Retinal pigment epithelial cell (primary cell): ENCODE data around the gene OSGEP.

Experiments used
- DNase-seq: peaks from one replicate; pipeline ENCODE4 v3.0.0-alpha.2; 2010; ENCODE audit warnings: low read depth
- H3K4me3 ChIP-seq: 2 replicates; pipeline ENCODE4 v1.5.1; 2011; ENCODE audit warnings: mild to moderate bottlenecking, low read length, control low read depth, moderate library complexity
- TF ChIP-seq, protein P1 (sequence below): conservative IDR thresholded peaks from 2 replicates; pipeline ENCODE4 v1.5.1; 2011; ENCODE audit warnings: low read depth, low read length, control low read depth, inconsistent platforms

OSGEP gene

DNA sequence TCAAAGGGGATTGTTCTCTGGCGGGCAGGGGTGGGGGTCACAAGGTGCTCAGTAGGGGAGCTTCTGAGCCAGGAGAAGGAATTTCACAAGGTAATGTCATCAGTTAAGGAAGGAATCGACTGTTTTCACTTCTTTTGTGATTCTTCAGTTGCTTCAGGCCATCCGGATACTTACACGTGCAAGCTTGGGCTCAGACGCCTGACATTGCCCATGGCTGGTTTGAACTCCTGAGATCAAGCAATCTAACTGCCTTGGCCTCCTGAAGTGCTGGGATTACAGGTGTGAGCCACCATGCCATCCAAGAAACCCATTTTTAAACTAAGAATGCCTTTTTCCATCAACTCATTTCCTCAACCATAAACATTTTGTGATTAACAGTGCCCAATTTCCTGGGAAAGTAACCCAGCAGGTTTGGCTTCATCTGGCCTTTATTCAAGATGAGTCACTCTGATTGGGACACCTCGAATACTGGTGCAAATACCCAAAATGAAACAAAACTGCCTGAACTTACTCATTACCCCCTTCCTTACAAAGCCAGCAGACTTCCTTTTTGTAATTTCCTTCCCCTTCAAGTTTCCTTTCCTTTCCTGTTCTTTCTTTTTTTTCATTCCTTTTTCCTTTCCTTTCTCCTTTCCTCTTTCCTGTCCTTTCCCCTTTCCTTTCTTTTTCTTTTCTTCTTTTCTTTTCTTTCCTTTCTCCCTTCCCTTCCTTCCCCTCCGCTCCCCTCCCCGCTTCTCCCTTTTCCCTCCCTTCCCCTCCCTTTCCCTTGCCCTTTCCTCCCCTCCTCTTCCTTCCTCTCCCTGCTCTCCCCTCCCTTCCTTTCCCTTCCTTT is 40.5 kb upstream of the OSGEP start:
- TF ChIP-seq, protein P1, sequence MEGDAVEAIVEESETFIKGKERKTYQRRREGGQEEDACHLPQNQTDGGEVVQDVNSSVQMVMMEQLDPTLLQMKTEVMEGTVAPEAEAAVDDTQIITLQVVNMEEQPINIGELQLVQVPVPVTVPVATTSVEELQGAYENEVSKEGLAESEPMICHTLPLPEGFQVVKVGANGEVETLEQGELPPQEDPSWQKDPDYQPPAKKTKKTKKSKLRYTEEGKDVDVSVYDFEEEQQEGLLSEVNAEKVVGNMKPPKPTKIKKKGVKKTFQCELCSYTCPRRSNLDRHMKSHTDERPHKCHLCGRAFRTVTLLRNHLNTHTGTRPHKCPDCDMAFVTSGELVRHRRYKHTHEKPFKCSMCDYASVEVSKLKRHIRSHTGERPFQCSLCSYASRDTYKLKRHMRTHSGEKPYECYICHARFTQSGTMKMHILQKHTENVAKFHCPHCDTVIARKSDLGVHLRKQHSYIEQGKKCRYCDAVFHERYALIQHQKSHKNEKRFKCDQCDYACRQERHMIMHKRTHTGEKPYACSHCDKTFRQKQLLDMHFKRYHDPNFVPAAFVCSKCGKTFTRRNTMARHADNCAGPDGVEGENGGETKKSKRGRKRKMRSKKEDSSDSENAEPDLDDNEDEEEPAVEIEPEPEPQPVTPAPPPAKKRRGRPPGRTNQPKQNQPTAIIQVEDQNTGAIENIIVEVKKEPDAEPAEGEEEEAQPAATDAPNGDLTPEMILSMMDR: no peak
- H3K4me3 ChIP-seq: no peak overlapping the region
- DNase-seq: no peak

DNA sequence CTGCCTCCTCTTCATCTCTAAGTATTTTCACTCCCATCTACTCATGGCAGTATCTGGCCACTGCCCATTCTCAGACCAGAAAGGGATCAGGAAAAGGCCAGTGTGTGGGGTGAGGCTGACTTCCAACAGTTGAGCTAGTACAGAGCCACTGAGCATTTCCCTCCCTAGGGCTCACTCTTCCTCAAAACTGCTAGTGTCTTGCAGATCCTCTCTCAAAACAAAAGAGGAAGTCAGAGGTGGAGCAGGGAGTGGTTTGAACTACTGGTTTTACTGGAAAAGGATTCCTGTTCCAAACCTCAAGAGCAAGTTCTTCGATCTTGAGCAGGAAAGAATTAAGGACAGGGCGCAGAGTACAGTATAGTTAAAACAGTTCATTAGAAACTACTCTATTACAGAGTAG is 39.0 kb upstream of the OSGEP start:
- TF ChIP-seq, protein P1: no peak
- no peak overlapping the region for H3K4me3 ChIP-seq
- DNase-seq: no peak

DNA sequence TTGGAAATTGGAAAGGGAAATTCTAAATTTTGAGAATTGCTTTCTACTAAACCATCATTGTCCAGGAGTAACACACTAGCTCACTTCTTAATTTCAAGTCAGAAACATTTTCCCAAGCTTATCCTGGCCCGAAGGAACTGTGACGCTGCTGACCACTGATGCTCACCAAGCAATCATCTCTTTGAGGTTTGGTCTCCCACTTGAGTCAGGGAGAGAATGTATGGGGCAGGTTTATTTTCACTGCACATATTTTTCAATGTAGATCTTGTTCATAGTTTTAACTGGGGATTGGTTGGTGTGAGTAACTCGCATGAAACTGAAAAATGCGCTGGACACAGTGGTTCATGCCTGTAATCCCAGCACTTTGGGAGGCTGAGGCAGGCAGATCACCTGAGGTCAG is 37.9 kb upstream of the OSGEP start:
- TF ChIP-seq, protein P1: no peak
- DNase-seq: no peak
- no peak overlapping the region for H3K4me3 ChIP-seq

- no peak overlapping the region for H3K4me3 ChIP-seq
- TF ChIP-seq, protein P1: no peak
- no peak for DNase-seq
These were observed 36.0 kb upstream of the OSGEP start for GRCh38 chr14:20490563-20490962.

DNA sequence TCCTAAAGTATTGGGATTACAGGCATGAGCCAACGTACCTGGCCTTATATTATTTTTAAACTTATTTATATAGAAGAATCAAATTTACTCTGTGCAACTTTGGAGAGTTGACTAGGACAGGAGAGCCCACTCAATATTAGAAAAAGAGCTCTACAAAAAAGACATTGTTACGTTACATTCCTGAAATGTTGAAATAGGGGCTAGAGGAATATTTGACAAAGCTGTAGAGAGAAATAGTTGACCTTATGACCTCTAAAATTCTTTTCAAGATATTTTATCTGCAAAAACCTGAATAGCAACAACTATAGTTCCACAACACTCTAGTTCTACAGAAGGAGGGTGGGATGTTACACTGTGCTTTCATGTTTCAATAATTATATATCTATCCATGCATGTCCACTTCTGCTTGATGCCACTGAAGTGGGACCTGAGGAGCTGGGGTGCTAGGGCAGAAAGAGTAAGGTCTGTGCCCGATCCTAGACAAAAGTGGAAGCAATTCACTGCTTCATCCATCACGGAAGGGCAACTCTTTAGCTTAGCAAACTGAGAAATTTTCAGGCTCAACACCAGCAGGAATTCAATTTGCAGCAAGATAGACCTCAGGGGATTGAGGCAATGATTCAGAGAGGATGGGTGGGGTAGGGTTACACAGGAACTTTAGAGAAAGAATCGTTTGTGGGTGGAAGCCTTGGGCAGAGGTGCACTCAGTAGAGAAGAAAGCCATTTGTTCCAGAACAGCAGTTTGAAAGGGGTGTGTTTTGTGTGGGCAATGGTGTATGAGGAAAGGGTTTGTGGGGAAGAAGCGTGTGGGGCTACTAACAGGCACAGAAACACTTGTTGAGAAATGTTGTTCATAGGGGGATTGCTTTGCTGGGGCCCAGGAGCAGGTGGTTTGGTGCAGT is 34.7 kb upstream of the OSGEP start:
- H3K4me3 ChIP-seq: no peak overlapping the region
- DNase-seq: no peak
- TF ChIP-seq, protein P1: no peak

DNA sequence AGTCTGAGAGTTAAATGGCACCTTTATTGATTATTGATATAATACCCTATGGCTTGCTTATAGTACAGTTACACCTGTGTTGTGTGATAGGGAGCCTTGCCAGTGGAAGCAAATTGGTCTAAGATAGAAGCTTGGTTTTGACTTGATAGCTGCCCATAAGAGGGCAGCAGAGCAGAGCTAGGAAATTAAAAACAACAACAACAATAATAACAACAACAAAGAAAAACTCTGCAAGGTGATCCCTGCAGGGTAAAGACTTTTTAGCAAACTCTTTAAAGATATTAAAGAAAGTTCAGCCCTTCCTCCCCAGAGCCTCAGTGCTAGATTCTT is 32.7 kb upstream of the OSGEP start:
- TF ChIP-seq, protein P1: no peak
- no peak for DNase-seq
- no peak overlapping the region for H3K4me3 ChIP-seq
